Activated CD8-positive, alpha-beta memory T cell treated with anti-CD3 and anti-CD28 coated beads, Interleukin-2, amount 10 ng/mL, durations not matched to agents 7 days and 5 days (primary cell): Measurements from ENCODE around the gene RNF212B. TPM values are rescaled to one million over a fixed set of nuclear protein-coding genes. Genes with fewer than 3 reads are reported as not detected.

Experiments
- ATAC-seq: fragments of 150-1000 bp; cut with Tn5 transposase; one replicate; pipeline ENCODE4 v1.10.0; 2021; ENCODE audit warnings: moderate library complexity
- CTCF ChIA-PET: fragments of 350-600 bp; sonication (Branson Sonifier 250); formaldehyde crosslinking; loops from one replicate; lab custom pipeline; 2021; ENCODE audit warnings: antibody characterized with exemption; lab: Charles Lee
- DNase-seq: peaks from one replicate; pipeline ENCODE4 v3.0.0-alpha.2; 2020
- H3K27ac Mint-ChIP-seq: one replicate; pipeline ENCODE4 v1.8.0; 2021; ENCODE audit warnings: mild to moderate bottlenecking, mixed read lengths
- H3K27me3 Mint-ChIP-seq: one replicate; pipeline ENCODE4 v1.8.0; 2021; ENCODE audit warnings: mixed read lengths
- H3K36me3 Mint-ChIP-seq: one replicate; pipeline ENCODE4 v1.8.0; 2021; ENCODE audit warnings: mild to moderate bottlenecking, mixed read lengths
- H3K4me1 Mint-ChIP-seq: one replicate; pipeline ENCODE4 v1.8.0; 2021; ENCODE audit warnings: mixed read lengths
- H3K4me3 Mint-ChIP-seq: one replicate; pipeline ENCODE4 v1.8.0; 2021; ENCODE audit warnings: mild to moderate bottlenecking, moderate library complexity, mixed read lengths
- H3K9me3 Mint-ChIP-seq: one replicate; pipeline ENCODE4 v1.8.0; 2022; ENCODE audit warnings: low read depth, mixed read lengths
- total RNA-seq, 2 experiments: library from RNA; stranded (reverse); gene quantifications; one replicate each; pipeline ENCODE4 v1.2.3, GENCODE V29; 2021

Gene RNF212B
- total RNA-seq, 2 experiments from 2014 or later, result not detected

- Mint-ChIP-seq H3K36me3 (peaks cover 2% of the 10 kb centered on the region), H3K9me3 (no peaks in the 10 kb centered on the region), H3K27me3 (no peaks in the 10 kb centered on the region), H3K27ac (peak overlapping the region; percentile 83), H3K4me1 (peaks cover 19% of the 10 kb centered on the region), H3K4me3 (peak overlapping the region; percentile 86)
- CTCF ChIA-PET, result interaction anchor here (1.2 to 3.6 kb wide), 11 partner anchors 8 to 229 kb away, joined by 3 to 26 read pairs (median 6); partner anchors contain the start of genes PABPN1 and PPP1R3E
- DNase-seq (no peak), ATAC-seq (no peak)
These were observed 49.3 kb downstream of the RNF212B start for GRCh38 chr14:23286902-23287479.

DNA sequence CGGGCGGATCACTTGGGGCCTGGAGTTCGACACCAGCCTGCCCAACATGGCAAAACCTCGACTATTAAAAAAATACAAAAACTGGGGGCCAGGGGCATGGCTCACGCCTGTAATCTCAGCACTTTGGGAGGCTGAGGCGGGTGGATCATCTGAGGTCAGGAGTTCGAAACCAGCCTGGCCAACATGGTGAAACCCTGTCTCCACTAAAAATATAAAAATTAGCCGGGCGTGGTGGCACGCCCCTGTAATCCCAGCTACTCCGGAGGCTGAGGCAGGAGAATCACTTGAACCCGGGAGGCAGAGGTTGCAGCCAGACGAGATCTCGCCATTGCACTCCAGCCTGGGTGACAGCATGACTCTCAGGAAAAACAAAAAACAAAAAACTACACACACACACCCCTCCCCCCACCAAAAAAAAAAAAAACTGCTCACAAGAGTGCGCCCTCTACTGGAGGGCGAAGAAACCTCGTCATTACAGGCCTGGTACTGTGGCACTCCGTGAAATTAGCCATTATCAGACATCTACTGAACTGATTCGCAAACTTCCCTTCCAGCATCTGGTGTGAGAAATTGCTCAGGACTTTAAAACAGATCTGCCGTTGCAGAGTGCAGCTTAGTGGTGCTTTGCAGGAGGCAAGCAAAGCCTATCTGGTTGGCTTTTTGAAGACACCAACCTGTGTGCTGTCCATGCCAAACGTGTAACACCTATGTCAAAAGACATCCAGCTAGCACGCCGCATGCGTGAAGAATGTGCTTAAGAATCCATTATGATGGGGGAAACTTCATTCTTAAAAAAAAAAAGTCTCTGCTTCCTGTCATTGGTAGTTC, 57.2 kb downstream of the RNF212B start:
- Mint-ChIP-seq H3K36me3 (peaks cover 21% of the 10 kb centered on the region), H3K27ac (peak overlapping the region; percentile 57), H3K4me1 (peaks cover 18% of the 10 kb centered on the region), H3K9me3 (no peaks in the 10 kb centered on the region), H3K4me3 (no peak overlapping the region), H3K27me3 (no peaks in the 10 kb centered on the region)
- ATAC-seq (peak; percentile 83), DNase-seq (peak; percentile 65)
- CTCF ChIA-PET, result interaction anchor here (0.7 to 9.6 kb wide), 12 partner anchors 9 to 226 kb away, joined by 3 to 51 read pairs (median 4); partner anchors contain the start of genes ACIN1, HOMEZ and PABPN1

GRCh38 chr14:23296012-23296777, 58.5 kb downstream of the RNF212B start:
- Mint-ChIP-seq H3K4me3 (no peak overlapping the region), H3K36me3 (peaks cover 21% of the 10 kb centered on the region), H3K27me3 (no peaks in the 10 kb centered on the region), H3K4me1 (peaks cover 26% of the 10 kb centered on the region), H3K9me3 (no peaks in the 10 kb centered on the region), H3K27ac (no peak overlapping the region)
- DNase-seq (no peak), ATAC-seq (no peak)
- CTCF ChIA-PET, result interaction anchor here (0.9 to 9.6 kb wide), 8 partner anchors 8 to 228 kb away, joined by 3 to 51 read pairs (median 4); partner anchors contain the start of gene HOMEZ

DNA sequence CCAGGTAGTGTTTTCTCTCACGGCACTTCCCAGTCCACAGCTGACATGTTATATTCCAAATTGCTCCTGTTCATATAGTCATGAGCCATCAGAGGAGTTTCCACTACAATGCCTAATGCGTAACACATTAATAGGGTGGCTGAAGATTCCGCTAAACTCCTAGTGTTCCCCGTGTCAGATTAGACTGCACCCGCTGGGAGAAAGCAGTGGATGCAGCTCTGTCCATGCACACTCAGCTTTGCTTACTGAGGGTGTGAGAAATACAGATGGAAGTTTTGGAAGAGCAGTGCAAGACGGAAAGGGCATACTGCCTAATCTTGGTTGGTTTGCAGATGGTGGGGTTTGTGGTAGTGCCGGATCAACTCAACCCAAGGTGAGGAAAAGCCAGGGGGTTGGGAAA, 59.4 kb downstream of the RNF212B start:
- peaks cover 21% of the 10 kb centered on the region for H3K36me3 Mint-ChIP-seq
- no peaks in the 10 kb centered on the region for H3K9me3 Mint-ChIP-seq
- no peak for ATAC-seq
- peak; percentile 33 for DNase-seq
- CTCF ChIA-PET, result interaction anchor here (0.6 to 9.6 kb wide), 7 partner anchors 9 to 408 kb away, joined by 3 to 51 read pairs (median 5); partner anchors contain the start of gene HOMEZ
- H3K27ac Mint-ChIP-seq, result no peak overlapping the region
- no peaks in the 10 kb centered on the region for H3K27me3 Mint-ChIP-seq
- H3K4me3 Mint-ChIP-seq, result no peak overlapping the region
- H3K4me1 Mint-ChIP-seq, result peaks cover 26% of the 10 kb centered on the region

GRCh38 chr14:23297611-23298277, 60.0 kb downstream of the RNF212B start:
- Mint-ChIP-seq H3K27ac (no peak overlapping the region), H3K36me3 (peaks cover 23% of the 10 kb centered on the region), H3K27me3 (no peaks in the 10 kb centered on the region), H3K4me1 (peaks cover 26% of the 10 kb centered on the region), H3K4me3 (no peak overlapping the region), H3K9me3 (no peaks in the 10 kb centered on the region)
- DNase-seq, result peak; percentile 21
- no peak for ATAC-seq
- CTCF ChIA-PET, result interaction anchor here (1.3 to 9.6 kb wide), 5 partner anchors 10 to 229 kb away, joined by 3 to 119 read pairs (median 6); partner anchors contain the start of genes HOMEZ and PABPN1

DNA sequence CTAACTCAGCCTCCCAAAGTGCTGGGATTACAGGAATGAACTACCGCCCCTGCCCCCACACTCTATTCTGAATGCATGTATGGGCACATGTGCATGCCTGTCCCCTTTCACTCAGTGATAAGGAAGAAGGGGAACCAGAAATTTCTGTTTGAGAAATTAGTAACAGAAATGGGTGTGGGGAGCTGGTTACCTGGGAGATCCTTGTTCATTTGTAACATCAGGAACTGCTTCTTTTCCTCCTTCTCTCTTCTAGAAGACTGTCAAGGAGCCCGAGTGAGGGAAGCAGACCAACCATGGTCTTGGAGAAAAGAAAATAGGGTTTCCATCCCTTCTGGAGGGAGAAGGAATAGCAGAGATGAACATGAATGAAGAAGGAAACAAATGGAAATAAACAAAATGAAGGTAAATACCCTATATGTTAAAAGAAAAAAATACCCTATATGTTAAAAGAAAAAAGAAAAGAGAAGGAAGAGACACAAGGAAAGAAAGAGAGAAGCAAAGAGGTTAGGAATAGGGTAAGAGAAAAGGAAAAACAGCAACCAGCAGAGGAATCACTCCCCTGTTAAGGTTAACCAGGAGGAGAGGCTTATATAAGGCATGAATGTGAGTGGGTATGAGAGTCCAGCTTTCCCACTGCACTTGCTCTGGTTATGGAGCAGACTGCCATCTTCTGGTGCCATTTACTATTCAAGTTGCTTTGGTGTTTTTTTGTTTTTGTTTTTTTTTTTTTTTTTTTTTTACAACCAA, 61.6 kb downstream of the RNF212B start:
- ATAC-seq, result no peak
- H3K4me3 Mint-ChIP-seq, result peak overlapping the region; percentile 96
- H3K36me3 Mint-ChIP-seq, result peaks cover 23% of the 10 kb centered on the region

DNA sequence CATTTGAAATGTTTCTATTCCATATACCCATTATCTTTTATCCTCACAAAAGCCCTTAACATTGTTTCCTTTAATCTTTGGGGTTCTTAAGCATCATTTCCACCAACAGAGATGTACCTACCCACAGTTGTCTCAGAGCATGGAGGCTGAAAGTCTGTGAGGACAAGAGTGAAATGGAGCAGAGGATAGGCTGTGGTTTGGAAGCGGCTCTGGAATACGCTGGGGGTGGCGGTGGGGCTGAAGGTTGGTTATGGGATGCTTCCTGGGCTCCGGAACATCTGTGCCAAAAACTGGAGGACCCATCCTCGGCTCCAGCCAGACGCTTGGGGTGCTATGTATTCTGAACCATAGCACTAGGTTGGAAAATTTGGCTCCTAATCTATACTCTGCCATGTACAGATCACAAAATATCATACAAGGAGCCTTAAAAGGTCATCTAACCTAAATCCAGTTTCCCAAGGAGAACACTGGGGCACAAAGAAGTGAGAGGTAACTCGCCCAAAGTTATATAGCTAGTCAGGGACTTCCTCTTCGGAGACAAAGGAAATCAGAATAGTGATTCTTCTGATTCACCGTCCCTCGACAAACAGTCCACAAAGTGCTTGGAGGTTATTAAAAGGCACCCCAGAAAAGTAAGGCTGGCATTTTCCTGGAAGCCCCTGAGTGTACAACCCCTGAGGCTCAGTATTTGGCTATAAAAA, 62.4 kb downstream of the RNF212B start:
- H3K4me1 Mint-ChIP-seq, result peaks cover 21% of the 10 kb centered on the region
- CTCF ChIA-PET, result interaction anchor here (0.6 to 8.9 kb wide), 12 partner anchors 8 to 267 kb away, joined by 3 to 119 read pairs (median 4); partner anchors contain the start of genes AP1G2, CEBPE, HOMEZ and PABPN1
- peaks cover 21% of the 10 kb centered on the region for H3K36me3 Mint-ChIP-seq
- H3K27me3 Mint-ChIP-seq, result peaks cover 5% of the 10 kb centered on the region
- H3K4me3 Mint-ChIP-seq, result peak overlapping the region; percentile 96
- H3K27ac Mint-ChIP-seq, result peak overlapping the region; percentile 92
- no peaks in the 10 kb centered on the region for H3K9me3 Mint-ChIP-seq
- DNase-seq (peak; percentile 39), ATAC-seq (no peak)

More for the DNA sequence above, 61.6 kb downstream of the RNF212B start:
- CTCF ChIA-PET, result interaction anchor here (0.6 to 8.9 kb wide), 8 partner anchors 10 to 268 kb away, joined by 3 to 119 read pairs (median 4); partner anchors contain the start of genes AP1G2, CEBPE, HOMEZ and PABPN1
- no peaks in the 10 kb centered on the region for H3K27me3 Mint-ChIP-seq
- H3K9me3 Mint-ChIP-seq, result no peaks in the 10 kb centered on the region
- H3K27ac Mint-ChIP-seq, result no peak overlapping the region
- DNase-seq, result peak; percentile 40
- H3K4me1 Mint-ChIP-seq, result peaks cover 26% of the 10 kb centered on the region

- H3K27me3 Mint-ChIP-seq, result peaks cover 5% of the 10 kb centered on the region
- H3K27ac Mint-ChIP-seq, result peak overlapping the region; percentile 92
- no peaks in the 10 kb centered on the region for H3K9me3 Mint-ChIP-seq
- CTCF ChIA-PET, result interaction anchor here (0.6 to 8.9 kb wide), 11 partner anchors 9 to 243 kb away, joined by 3 to 119 read pairs (median 4); partner anchors contain the start of genes CEBPE, HOMEZ and PABPN1
- ATAC-seq (no peak), DNase-seq (peak; percentile 43)
- peaks cover 18% of the 10 kb centered on the region for H3K4me1 Mint-ChIP-seq
- H3K4me3 Mint-ChIP-seq, result peak overlapping the region; percentile 96
- H3K36me3 Mint-ChIP-seq, result peaks cover 18% of the 10 kb centered on the region
These were observed 63.0 kb downstream of the RNF212B start for GRCh38 chr14:23300687-23301223.

DNA sequence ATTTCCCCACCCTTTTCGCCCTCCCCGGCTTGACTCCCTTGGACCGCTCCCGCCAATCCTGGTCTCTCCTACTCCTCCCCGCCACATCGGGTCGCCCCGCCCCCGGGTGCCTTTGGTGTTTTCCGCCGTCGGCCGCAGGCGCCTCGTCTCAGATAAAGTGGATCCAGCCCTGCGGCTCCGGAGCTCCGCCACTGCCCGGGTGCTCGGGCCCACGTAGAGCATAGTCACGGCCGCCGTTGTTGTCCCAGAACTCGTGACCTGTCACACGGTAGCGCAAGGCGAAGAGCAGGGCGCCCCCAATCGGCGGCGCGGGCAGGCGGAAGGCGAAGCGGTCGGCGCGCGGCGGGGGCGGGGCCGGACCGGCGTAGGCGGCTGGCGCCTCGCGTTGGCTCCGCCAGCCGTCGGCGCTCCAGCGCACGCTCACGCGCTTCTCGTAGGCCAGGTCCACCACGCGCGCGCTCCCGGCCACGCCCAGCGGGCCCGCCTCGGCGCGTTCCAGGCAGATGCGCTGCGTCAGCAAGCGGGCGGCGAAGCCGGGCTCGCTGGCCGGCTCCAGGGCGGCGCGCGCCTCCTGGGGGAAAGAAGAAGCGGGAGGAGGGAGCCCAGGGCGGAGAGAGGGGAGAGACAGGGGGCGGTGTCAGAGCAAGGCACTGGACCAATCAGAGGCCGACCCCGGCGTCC, 63.7 kb downstream of the RNF212B start:
- H3K9me3 Mint-ChIP-seq, result no peaks in the 10 kb centered on the region
- peak overlapping the region; percentile 96 for H3K4me3 Mint-ChIP-seq
- DNase-seq (peak; percentile 98), ATAC-seq (peak; percentile 85)
- H3K27ac Mint-ChIP-seq, result peak overlapping the region; percentile 92
- peaks cover 18% of the 10 kb centered on the region for H3K36me3 Mint-ChIP-seq
- peaks cover 25% of the 10 kb centered on the region for H3K4me1 Mint-ChIP-seq
- peaks cover 12% of the 10 kb centered on the region for H3K27me3 Mint-ChIP-seq
- CTCF ChIA-PET, result interaction anchor here (0.6 to 8.9 kb wide), 12 partner anchors 9 to 243 kb away, joined by 3 to 119 read pairs (median 5); partner anchors contain the start of genes CEBPE, HOMEZ and PABPN1

GRCh38 chr14:23301969-23302289, 64.2 kb downstream of the RNF212B start:
- peak; percentile 25 for ATAC-seq
- no peaks in the 10 kb centered on the region for H3K9me3 Mint-ChIP-seq
- DNase-seq, result no peak
- H3K4me1 Mint-ChIP-seq, result peaks cover 25% of the 10 kb centered on the region
- peaks cover 12% of the 10 kb centered on the region for H3K27me3 Mint-ChIP-seq
- peaks cover 18% of the 10 kb centered on the region for H3K36me3 Mint-ChIP-seq
- peak overlapping the region; percentile 92 for H3K27ac Mint-ChIP-seq
- CTCF ChIA-PET, result interaction anchor here (1.0 to 8.9 kb wide), 11 partner anchors 10 to 244 kb away, joined by 3 to 119 read pairs (median 5); partner anchors contain the start of genes HOMEZ and PABPN1
- peak overlapping the region; percentile 96 for H3K4me3 Mint-ChIP-seq
